A549 (cell line): ENCODE measurements around the gene SRCAP. TPM values are rescaled to one million over a fixed set of nuclear protein-coding genes. Genes with fewer than 3 reads are reported as not detected.

Experiments
- ATAC-seq, 2 experiments: fragments of 200-7000 bp in 1 of 2; fragments of >200 bp in 1 of 2; cut with Nextera tagmentation in 1 of 2; cut with Tn5 transposase in 1 of 2; 3 replicates each; pipeline versions ENCODE4 v1.8.0 to v1.9.1; 2018 to 2020; ENCODE audit warnings: mild to moderate bottlenecking in 1 of 2, moderate library complexity in 1 of 2
- CTCF ChIA-PET: fragments of 300-600 bp; sonication (Branson Sonifier 250); formaldehyde crosslinking; extraction: SDS; loops from one replicate; lab custom pipeline; 2021; ENCODE audit warnings: antibody characterized with exemption, inconsistent platforms; lab: Yijun Ruan, JAX
- POLR2A ChIA-PET: fragments of 350-600 bp; formaldehyde crosslinking; extraction: SDS; loops from one replicate; lab custom pipeline; 2021; ENCODE audit warnings: antibody characterized with exemption, inconsistent platforms; lab: Yijun Ruan, JAX
- DNase-seq, 2 experiments: peaks; one replicate each; pipeline versions ENCODE4 v3.0.0 to v3.0.0-alpha.2; 2011 to 2016; ENCODE audit warnings: low read depth in 1 of 2, low spot score in 1 of 2
- FAIRE-seq: peaks from 2 replicates; lab custom pipeline; 2011; peaks lifted over from hg19 to GRCh38; lab: Jason Lieb, UNC
- H3K27ac ChIP-seq, 2 experiments: fragments of >200 bp; sonication (Bioruptor Twin); formaldehyde crosslinking; 3 replicates each; pipeline ENCODE4 v1.5.1; 2016 to 2017
- H3K4me1 ChIP-seq: fragments of >200 bp; sonication (Bioruptor Twin); formaldehyde crosslinking; 3 replicates; pipeline ENCODE4 v1.6.1; 2016
- H3K4me2 ChIP-seq: fragments of >200 bp; sonication (Bioruptor Twin); formaldehyde crosslinking; 3 replicates; pipeline ENCODE4 v1.6.1; 2016
- H3K4me3 ChIP-seq: fragments of >200 bp; sonication (Bioruptor Twin); formaldehyde crosslinking; 3 replicates; pipeline ENCODE4 v1.5.1; 2016
- H3K9me3 ChIP-seq: fragments of >200 bp; sonication (Bioruptor Twin); formaldehyde crosslinking; 3 replicates; pipeline ENCODE4 v1.6.1; 2016
- BHLHE40 ChIP-seq: IDR thresholded peaks from 2 replicates; pipeline ENCODE4 v1.6.1; 2012; ENCODE audit warnings: low read depth, low read length, inconsistent platforms
- CTCF ChIP-seq: fragments of >200 bp; sonication (Bioruptor Twin); formaldehyde crosslinking; IDR thresholded peaks from 3 replicates; pipeline ENCODE4 v1.5.1; 2016
- EHF ChIP-seq: fragments of 250-450 bp; sonication (Bioruptor Pico); IDR thresholded peaks from 2 replicates; pipeline ENCODE4 v1.5.0; 2020; ENCODE audit warnings: mild to moderate bottlenecking
- EHMT2 ChIP-seq: fragments of 200-600 bp; sonication (generic); IDR thresholded peaks from 2 replicates; pipeline ENCODE4 v1.6.1; 2016; ENCODE audit warnings: antibody characterized with exemption, low read depth, mild to moderate bottlenecking, moderate library complexity
- EP300 ChIP-seq, 2 experiments: fragments of >200 bp; sonication (Bioruptor Twin); formaldehyde crosslinking; IDR thresholded peaks; 2 replicates in 1 of 2; 3 replicates in 1 of 2; pipeline ENCODE4 v1.6.1; 2016 to 2017
- FOXS1 ChIP-seq: fragments of 250-450 bp; sonication (Bioruptor Pico); IDR thresholded peaks from 2 replicates; pipeline ENCODE4 v1.5.0; 2020; ENCODE audit warnings: mild to moderate bottlenecking, moderate library complexity
- HOXA7 ChIP-seq: fragments of 250-450 bp; sonication (Bioruptor Pico); IDR thresholded peaks from 2 replicates; pipeline ENCODE4 v1.5.0; 2020; ENCODE audit warnings: mild to moderate bottlenecking, moderate library complexity
- MAX ChIP-seq: IDR thresholded peaks from 2 replicates; pipeline ENCODE4 v1.6.1; 2012
- NFE2L2 ChIP-seq: fragments of 150-350 bp; conservative IDR thresholded peaks from 2 replicates; pipeline ENCODE4 v1.6.1; 2014; ENCODE audit warnings: low read length
- NPAS2 ChIP-seq: fragments of 250-450 bp; sonication (Bioruptor Pico); IDR thresholded peaks from 2 replicates; pipeline ENCODE4 v1.8.0; 2022; ENCODE audit warnings: mild to moderate bottlenecking, moderate library complexity, borderline replicate concordance
- NR3C1 ChIP-seq: fragments of >200 bp; sonication (Bioruptor Twin); formaldehyde crosslinking; IDR thresholded peaks from 3 replicates; pipeline ENCODE4 v1.6.1; 2017
- PBX3 ChIP-seq: IDR thresholded peaks from 2 replicates; pipeline ENCODE4 v1.6.1; 2012
- POLR2A ChIP-seq: IDR thresholded peaks from 2 replicates; pipeline ENCODE4 v1.6.1; 2012; ENCODE audit warnings: mild to moderate bottlenecking, low read length
- POLR2AphosphoS2 ChIP-seq: conservative IDR thresholded peaks from 2 replicates; pipeline ENCODE4 v1.6.1; 2012; ENCODE audit warnings: low read length, improper control_type of control experiment, inconsistent platforms
- RAD21 ChIP-seq, 2 experiments: fragments of >200 bp in 1 of 2; sonication (Bioruptor Twin) in 1 of 2; formaldehyde crosslinking in 1 of 2; IDR thresholded peaks in 1 of 2; conservative IDR thresholded peaks in 1 of 2; 2 replicates in 1 of 2; 3 replicates in 1 of 2; pipeline ENCODE4 v1.6.1; 2012 to 2018; ENCODE audit warnings: inconsistent platforms in 1 of 2
- REST ChIP-seq: fragments of 200-600 bp; sonication (generic); IDR thresholded peaks from 2 replicates; pipeline ENCODE4 v1.6.1; 2016; ENCODE audit warnings: antibody characterized with exemption, mild to moderate bottlenecking, moderate library complexity
- TFCP2L1 ChIP-seq: fragments of 250-450 bp; sonication (Bioruptor Pico); IDR thresholded peaks from 2 replicates; pipeline ENCODE4 v1.5.0; 2021; ENCODE audit warnings: mild to moderate bottlenecking
- TP53 ChIP-seq: fragments of 250-450 bp; sonication (Bioruptor Pico); IDR thresholded peaks from 2 replicates; pipeline ENCODE4 v1.5.0; 2021; ENCODE audit warnings: mild to moderate bottlenecking, moderate library complexity
- ZC3H11A ChIP-seq: fragments of 450-650 bp; IDR thresholded peaks from 2 replicates; pipeline ENCODE4 v1.6.1; 2014; ENCODE audit warnings: antibody characterized with exemption, mild to moderate bottlenecking
- ZFP36 ChIP-seq: fragments of 450-650 bp; IDR thresholded peaks from 2 replicates; pipeline ENCODE4 v1.6.1; 2014; ENCODE audit warnings: borderline replicate concordance; ENCODE audit not compliant: partially characterized antibody
- ZSCAN20 ChIP-seq: fragments of 250-450 bp; sonication (Bioruptor Pico); IDR thresholded peaks from 2 replicates; pipeline ENCODE4 v1.8.0; 2022; ENCODE audit warnings: mild to moderate bottlenecking, moderate library complexity
- WGBS: methylation state at CpG from one replicate; pipeline ENCODE4 v1.1.6; 2017; ENCODE audit errors: missing lambda C conversion rate; 5-methylcytosine and 5-hydroxymethylcytosine counted together
- polyA plus RNA-seq, 4 experiments: library from polyadenylated mRNA; depleted of rRNA in 3 of 4; stranded (reverse); fragments of >200 nt; fragmentation: RNase III in 1 of 4; extraction: RNeasy Plus Mini Kit Qiagen cat#74134 plus additional on column Dnase treatment in 1 of 4; gene quantifications; 2 replicates in 3 of 4; 3 replicates in 1 of 4; pipeline ENCODE4 v1.2.3, GENCODE V29; 2011 to 2017

Gene SRCAP
- polyA plus RNA-seq, 2 of the 4 experiments (the other 2 are of a cell fraction): 6.2 to 19.9 TPM

GRCh38 chr16:30721167-30721566 is 22.2 kb downstream of the SRCAP start:
- no peaks in the 10 kb centered on the region for H3K9me3 ChIP-seq
- ATAC-seq: no peak
- CTCF ChIA-PET: interaction anchor here (1.3 to 1.9 kb wide), 2 partner anchors 9 kb away, joined by 3 to 7 read pairs; no protein-coding TSS in a partner anchor

GRCh38 chr16:30721606-30722005 is 22.6 kb downstream of the SRCAP start:
- no peaks in the 10 kb centered on the region for H3K9me3 ChIP-seq
- no peak overlapping the region for H3K4me2 ChIP-seq
- POLR2A ChIA-PET: no interaction called here
- no peak overlapping the region for H3K4me3 ChIP-seq
- no peak for ATAC-seq
- H3K27ac ChIP-seq: no peak overlapping the region
- WGBS: 95% methylated on average over 1 of the region's 1 CpG
- H3K4me1 ChIP-seq: no peaks in the 10 kb centered on the region
- CTCF ChIA-PET: interaction anchor here (0.9 to 2.1 kb wide), 4 partner anchors 8 to 26 kb away, joined by 3 to 7 read pairs (median 4); partner anchors contain the start of gene PHKG2
- TF ChIP-seq RAD21 (conservative IDR thresholded peaks at IDR 0.05 in 1 of 2, IDR thresholded peaks at IDR 0.05 in 1 of 2): no peak
- no peak for TF ChIP-seq EP300 (IDR thresholded peaks at IDR 0.05)
- TF ChIP-seq CTCF: no peak
- no peak for TF ChIP-seq PBX3
- 0 out of 2 replicates have a peak, but pooled peaks have one; percentile 78 for TF ChIP-seq POLR2AphosphoS2
- no peak for FAIRE-seq
- no peak for DNase-seq

More at GRCh38 chr16:30721167-30721566, 22.2 kb downstream of the SRCAP start:
- DNase-seq: no peak
- Histone ChIP-seq H3K4me3 (no peak overlapping the region), H3K4me2 (no peak overlapping the region), H3K27ac (no peak overlapping the region), H3K4me1 (no peaks in the 10 kb centered on the region; the same call in 2 of the 3 replicates)
- TF ChIP-seq REST: no peak
- no peak for TF ChIP-seq ZFP36
- no peak for TF ChIP-seq TP53 (CRISPR knock-in tag)
- TF ChIP-seq EHF (CRISPR knock-in tag): no peak
- no peak for TF ChIP-seq ZC3H11A
- no peak for TF ChIP-seq RAD21 (conservative IDR thresholded peaks at IDR 0.05 in 1 of 2, IDR thresholded peaks at IDR 0.05 in 1 of 2)
- no peak for TF ChIP-seq PBX3
- no peak for TF ChIP-seq ZSCAN20 (CRISPR knock-in tag)
- no peak for TF ChIP-seq EHMT2
- FAIRE-seq: no peak
- POLR2A ChIA-PET: no interaction called here
- 90% methylated on average over 8 of the region's 8 CpGs for WGBS

- no peak overlapping the region for H3K27ac ChIP-seq
- peak; percentile 47 to 60; a peak in 4 of 6 replicates for ATAC-seq
- 78% methylated on average over 5 of the region's 6 CpGs for WGBS
Observed at GRCh38 chr16:30722443-30722842, 23.5 kb downstream of the SRCAP start.

More at GRCh38 chr16:30722443-30722842, 23.5 kb downstream of the SRCAP start:
- H3K9me3 ChIP-seq: no peaks in the 10 kb centered on the region
- CTCF ChIA-PET: interaction anchor here (0.9 to 2.1 kb wide), 6 partner anchors 10 to 26 kb away, joined by 3 to 7 read pairs (median 4); partner anchors contain the start of gene PHKG2
- POLR2A ChIA-PET: no interaction called here
- H3K4me2 ChIP-seq: no peak overlapping the region
- no peak for FAIRE-seq
- TF ChIP-seq TFCP2L1 (no peak), POLR2A (no peak), TP53 (CRISPR knock-in tag) (no peak), REST (no peak), NFE2L2 (no peak), MAX (no peak), BHLHE40 (no peak), HOXA7 (no peak), NPAS2 (CRISPR knock-in tag) (no peak), NR3C1 (no peak), FOXS1 (CRISPR knock-in tag) (no peak), EP300 (IDR thresholded peaks at IDR 0.05) (no peak)
- no peak for DNase-seq
- H3K4me3 ChIP-seq: no peak overlapping the region
- no peaks in the 10 kb centered on the region for H3K4me1 ChIP-seq
